Erythroblast (primary cell): ENCODE measurements around the gene PDE7B.

ENCODE experiments used
- DNase-seq, 2 experiments: peaks; one replicate each; lab custom pipeline; 2025; lab: John Stamatoyannopoulos, UW
- GATA1 ChIP-seq: IDR thresholded peaks from 2 replicates; pipeline ENCODE4 v1.6.1; 2011; ENCODE audit warnings: low read depth, mild to moderate bottlenecking, control low read depth, low read length, moderate library complexity
- POLR2A ChIP-seq: IDR thresholded peaks from 2 replicates; pipeline ENCODE4 v1.6.1; 2011; ENCODE audit warnings: mild to moderate bottlenecking, low read length

The PDE7B gene

DNA sequence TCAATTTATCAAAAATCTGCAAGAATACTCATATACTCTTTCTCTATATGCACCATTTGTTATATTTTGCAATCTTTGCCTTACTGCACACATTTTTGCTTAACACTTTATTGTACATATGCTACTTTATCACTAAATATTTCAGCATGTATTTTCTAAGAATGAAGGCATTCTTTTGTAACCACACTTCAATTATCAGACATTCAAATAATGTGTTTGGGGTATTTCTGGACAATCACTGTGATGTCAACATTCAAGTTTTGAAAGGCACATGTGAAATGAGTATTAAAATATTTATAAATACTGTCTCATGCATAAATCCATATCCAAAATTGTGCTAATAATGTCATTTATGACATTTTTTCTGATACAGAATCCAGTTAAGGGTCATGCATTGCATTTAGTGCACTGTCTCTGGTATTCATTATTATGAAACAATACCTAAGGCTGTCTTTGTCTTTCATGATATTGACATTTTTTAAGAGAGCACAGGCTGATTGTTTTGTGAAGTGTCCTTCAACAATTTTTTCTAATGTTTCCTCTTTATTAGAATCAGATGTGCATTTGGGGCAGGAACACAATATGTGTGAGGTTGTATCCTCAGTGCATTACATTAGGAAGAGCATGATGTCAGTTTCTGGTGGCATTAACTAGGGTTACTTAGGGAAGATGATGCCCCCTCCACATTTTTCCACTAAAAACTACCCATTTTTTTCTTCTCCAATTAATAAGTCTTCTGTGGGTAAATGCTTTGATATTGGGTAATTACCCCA, 292.9 kb downstream of the PDE7B start:
- no peak for TF ChIP-seq POLR2A
- no peak for TF ChIP-seq GATA1
- DNase-seq, result no peak

DNA sequence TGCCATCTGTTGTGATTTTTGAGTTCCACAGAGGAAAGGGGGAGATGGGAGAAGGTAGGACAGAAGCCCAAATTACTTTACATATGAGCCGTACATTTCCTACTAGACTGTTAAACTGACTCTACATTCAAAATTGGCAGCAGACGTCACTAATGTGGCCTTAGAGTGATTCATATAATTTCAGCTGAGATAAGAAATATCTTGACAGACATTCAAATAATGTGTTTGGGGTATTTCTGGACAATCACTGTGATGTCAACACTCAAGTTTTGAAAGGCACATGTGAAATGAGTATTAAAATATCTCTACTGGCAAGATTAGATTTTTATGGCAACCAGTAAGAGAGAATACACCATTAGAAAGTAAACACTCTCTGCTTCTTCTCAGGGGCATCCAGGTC, 294.6 kb downstream of the PDE7B start:
- no peak for DNase-seq
- TF ChIP-seq GATA1 (no peak), POLR2A (no peak)

DNA sequence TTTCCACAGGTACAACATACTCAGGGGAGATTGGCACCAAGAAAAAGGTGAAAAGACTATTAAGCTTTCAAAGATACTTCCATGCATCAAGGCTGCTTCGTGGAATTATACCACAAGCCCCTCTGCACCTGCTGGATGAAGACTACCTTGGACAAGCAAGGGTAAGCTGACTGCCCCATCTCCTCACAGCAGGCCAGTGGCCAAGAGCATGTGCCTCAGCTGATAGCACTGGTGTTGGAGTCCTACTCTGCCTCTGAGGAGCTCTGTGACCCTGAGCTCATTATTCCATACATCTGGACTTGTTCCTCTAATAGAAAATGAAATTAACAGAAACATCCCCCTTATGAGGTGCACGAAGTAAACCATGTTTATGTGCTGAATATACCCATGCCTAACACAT, 295.8 kb downstream of the PDE7B start:
- TF ChIP-seq POLR2A (no peak), GATA1 (no peak)
- no peak for DNase-seq

DNA sequence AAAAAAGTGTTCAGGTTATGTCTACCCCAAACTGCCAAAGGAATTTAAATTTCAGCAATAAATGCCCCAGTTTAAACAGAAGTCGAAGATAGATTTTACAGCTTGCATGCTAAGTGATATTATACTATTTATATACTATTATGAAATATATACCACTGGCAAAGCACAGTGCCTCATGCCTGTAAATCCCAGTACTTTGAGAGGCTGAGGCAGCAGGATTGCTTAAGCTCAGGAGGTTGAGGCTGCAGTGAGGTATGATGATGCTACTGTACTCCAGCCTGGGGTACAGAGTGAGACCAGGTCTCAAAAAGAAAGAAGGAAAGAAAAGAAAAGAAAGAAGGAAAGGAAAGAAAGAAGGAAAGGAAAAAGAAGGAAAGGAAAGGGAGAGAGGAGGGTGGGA, 296.6 kb downstream of the PDE7B start:
- DNase-seq, result no peak
- TF ChIP-seq GATA1 (no peak), POLR2A (no peak)

DNA sequence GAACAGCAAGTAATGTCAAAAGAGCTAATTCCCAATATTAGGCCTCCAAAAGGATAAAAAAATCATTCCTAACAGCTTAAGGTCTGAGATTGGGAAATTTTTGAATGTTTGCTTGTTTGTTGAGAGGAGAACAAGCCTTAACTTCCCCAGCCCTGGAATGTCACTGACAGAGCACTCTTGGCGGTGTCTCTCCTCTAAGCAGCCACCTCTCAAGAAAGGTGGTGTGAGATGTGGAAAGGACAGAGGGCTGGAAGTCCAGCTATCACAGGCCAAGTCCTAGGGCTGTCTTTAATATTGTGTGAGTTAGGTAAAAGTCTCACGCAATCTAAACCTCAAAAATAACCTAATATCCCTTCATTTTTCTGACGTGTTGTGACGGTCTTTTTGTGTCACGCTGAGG, 297.0 kb downstream of the PDE7B start:
- TF ChIP-seq POLR2A (no peak), GATA1 (no peak)
- DNase-seq, result no peak

- TF ChIP-seq GATA1 (no peak), POLR2A (no peak)
- DNase-seq, result no peak
Observed at GRCh38 chr6:136149311-136149710, 297.8 kb downstream of the PDE7B start.

GRCh38 chr6:136150961-136151360, 299.5 kb downstream of the PDE7B start:
- no peak for TF ChIP-seq GATA1
- TF ChIP-seq POLR2A, result no peak
- DNase-seq, result no peak

GRCh38 chr6:136153707-136154375, 302.3 kb downstream of the PDE7B start:
- no peak for DNase-seq
- TF ChIP-seq GATA1, result no peak
- TF ChIP-seq POLR2A, result no peak

DNA sequence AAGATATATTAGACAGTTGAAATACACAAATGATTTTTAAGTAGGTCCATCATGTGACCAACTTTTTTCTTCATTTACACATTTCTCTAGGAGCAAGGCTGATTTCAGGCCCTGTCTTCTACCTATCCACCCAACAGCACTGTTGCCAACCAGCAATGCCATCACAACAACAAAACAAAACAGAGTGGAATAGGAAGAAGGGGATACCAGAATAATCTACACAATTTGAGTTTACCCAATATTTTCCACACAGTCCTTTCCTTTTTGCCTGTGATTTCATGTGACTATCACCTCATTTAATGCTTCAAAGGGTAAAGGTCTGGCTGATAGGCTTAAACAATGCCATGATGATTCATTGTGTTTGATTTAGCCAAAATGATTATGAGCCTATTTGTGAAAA, 303.7 kb downstream of the PDE7B start:
- TF ChIP-seq POLR2A, result no peak
- no peak for TF ChIP-seq GATA1
- no peak for DNase-seq

DNA sequence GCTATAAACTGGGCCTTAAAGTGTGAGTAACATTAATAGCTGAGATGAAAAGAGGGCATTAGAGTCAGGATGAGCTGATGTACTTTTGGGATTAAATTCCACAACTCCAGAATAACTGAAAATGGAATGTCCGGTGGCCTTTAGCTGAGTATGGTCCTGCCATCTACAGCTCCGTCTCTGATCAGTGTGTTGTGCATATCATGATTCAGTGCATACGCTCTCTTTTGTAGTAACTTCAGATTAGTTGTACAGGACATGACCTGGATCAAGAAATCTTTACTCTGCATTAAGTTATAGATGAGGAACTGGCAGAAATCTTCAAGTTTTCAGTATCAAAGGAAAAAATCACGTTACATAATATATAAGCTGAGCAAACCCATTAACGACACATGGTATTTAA, 306.2 kb downstream of the PDE7B start:
- TF ChIP-seq GATA1, result no peak
- TF ChIP-seq POLR2A, result no peak
- no peak for DNase-seq

GRCh38 chr6:136158387-136158821, 306.9 kb downstream of the PDE7B start:
- DNase-seq, result no peak
- no peak for TF ChIP-seq GATA1
- TF ChIP-seq POLR2A, result no peak

- no peak for DNase-seq
- TF ChIP-seq POLR2A, result no peak
- no peak for TF ChIP-seq GATA1
Observed at GRCh38 chr6:136158971-136159370, 307.5 kb downstream of the PDE7B start.

GRCh38 chr6:136160250-136160649, 308.7 kb downstream of the PDE7B start:
- DNase-seq, result no peak
- TF ChIP-seq GATA1 (no peak), POLR2A (no peak)

GRCh38 chr6:136161950-136162349, 310.4 kb downstream of the PDE7B start:
- DNase-seq, result no peak
- TF ChIP-seq POLR2A (no peak), GATA1 (no peak)

DNA sequence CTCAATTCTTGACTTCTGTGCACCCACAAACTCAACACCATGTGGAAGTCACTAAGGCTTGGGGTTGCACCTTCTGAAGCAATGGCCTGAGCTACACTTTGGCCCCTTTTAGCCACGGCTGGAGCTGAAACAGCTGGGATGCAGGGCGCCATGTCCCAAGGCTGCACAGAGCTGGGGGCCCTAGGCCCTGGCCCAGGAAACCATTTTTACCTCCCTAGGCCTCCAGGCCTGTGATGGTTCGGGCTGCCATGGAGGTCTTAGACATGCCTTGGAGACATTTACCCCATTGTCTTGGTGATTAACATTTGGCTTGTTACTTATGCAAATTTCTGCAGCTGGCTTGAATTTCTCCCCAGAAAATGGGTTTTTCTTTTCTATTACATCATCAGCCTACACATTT, 311.8 kb downstream of the PDE7B start:
- no peak for DNase-seq
- no peak for TF ChIP-seq GATA1
- no peak for TF ChIP-seq POLR2A
